Activated CD4-positive, alpha-beta T cell treated with anti-CD3 and anti-CD28 coated beads, Interleukin-2, amount 50 U/mL, for 4 hours (primary cell): Measurements from ENCODE around the gene ACSM5.
"Not testable (repeated sequence)": the region's sequence is repeated elsewhere in the genome, so short reads cannot be mapped to it uniquely, and the experiment has no call there.

Experiments
- DNase-seq, 2 experiments: peaks; one replicate each; pipeline ENCODE4 v3.0.0-alpha.2; 2020

The ACSM5 gene

DNA sequence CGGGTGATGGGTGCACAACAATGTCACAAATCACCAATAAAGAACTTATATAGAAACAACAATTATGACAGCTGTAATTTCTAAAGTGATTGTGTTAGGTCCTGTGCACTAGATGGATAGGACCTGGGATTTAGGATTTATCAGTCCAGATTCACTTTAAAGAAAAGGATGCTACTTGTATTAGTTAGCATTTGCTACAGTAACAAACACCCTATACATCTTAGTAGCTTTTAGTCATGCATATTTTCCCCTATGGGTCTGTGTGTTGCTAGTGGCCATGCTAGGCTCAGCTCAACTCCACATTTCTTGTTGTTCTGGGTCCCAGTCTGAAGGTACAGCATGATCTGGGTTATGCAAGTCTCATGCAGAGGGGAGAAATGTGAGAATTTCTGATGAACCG is 49.9 kb downstream of the ACSM5 start:
- DNase-seq, result not testable (repeated sequence)

DNA sequence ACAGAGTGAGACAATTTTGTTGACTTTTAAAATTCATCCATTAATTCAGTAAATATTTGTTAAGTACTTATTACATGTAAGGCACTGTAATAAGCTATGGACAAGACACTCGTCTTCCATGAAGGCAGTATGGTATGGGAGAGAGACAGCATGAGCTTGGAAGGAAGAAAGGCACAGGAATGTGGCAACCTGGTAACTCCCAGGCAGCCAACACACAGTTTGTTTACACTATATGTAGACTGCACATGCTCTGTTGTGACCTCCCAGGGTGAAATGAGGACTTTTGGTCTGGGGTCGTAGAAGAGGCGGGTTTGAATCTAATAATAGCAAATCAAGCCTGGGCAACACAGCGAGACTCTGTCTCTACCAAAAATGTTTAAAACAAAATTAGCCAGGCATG is 51.0 kb downstream of the ACSM5 start:
- not testable (repeated sequence) for DNase-seq

DNA sequence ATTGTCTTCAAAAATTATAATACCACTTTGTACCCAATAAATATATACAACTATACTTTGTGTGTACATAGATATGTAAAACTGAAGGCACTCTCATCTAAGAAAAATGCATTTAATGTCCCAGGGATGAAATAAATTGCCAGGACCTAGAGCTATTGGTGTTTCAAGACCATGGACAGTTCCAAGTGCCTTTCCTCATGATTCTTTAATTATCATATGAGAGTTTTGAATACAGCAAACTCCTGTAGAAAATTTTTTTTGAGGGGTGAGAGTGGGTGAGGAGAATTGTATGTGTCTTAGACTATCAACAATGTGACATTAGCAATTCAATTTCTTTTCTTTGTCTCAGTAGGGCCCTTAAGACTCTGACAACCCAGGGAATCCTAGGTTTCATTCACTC is 59.6 kb downstream of the ACSM5 start:
- DNase-seq, result not testable (repeated sequence)

DNA sequence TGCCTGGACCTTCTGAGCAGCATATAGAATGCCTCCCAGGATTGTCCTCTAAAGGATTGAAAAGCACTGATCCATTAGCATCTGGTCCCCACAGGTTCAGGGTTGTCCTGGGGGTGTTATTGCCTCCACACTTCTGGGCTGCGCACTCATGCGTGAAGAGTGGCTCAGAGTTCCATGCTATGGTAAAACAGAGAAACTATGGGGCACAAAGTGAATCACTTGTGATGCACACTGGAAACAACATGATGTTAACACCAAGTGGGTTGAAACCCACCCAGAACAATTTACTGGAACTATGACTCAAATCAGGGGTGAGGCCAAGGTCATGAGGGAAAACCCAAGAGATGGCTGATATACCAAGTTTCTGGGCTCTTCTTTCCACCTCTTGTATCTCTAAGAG is 60.6 kb downstream of the ACSM5 start:
- not testable (repeated sequence) for DNase-seq

DNA sequence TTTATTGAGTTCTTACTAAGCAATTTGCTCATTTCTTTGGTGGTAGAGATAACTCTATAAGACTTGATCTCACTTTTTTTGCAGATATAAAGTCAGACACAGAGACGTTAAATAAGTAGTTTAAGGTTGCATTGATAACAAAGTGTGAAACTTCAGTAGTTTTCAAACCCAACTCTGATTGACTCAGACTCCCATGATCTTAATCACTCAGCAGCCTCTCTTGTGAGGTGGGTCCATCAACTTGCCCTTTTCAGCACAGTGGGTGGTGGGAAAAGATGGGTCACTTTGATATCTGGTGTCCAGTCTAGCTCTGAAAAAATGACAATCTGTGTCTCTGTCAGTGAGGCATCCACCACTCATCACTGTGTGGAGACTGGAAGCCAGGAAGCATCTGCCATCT is 61.4 kb downstream of the ACSM5 start:
- not testable (repeated sequence) for DNase-seq

DNA sequence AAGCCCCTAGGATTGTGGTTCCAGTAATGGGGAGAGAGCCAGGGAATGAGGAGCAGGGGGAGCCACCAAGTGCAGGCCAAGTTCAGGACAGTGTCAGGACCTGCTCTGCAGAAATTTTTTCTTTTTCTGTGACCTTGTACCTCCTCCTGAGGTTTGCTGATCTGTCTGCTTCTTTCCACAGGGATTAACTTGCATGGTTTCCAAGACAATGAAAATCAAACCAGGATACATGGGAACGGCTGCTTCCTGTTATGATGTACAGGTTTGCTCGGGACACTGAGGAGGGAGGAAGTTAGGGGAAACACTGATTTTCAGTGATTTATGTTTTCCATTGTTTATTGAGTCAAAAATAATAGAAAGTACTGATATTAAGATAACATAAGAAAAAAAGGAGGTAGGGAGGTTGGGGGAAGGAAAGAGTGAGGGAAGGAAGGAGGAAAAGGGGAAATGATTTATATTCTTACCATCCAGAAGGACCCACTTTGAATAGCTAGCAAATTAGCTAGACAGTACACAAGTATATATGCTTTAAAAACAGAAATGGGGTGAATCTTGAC is 67.9 kb downstream of the ACSM5 start:
- not testable (repeated sequence) for DNase-seq

DNA sequence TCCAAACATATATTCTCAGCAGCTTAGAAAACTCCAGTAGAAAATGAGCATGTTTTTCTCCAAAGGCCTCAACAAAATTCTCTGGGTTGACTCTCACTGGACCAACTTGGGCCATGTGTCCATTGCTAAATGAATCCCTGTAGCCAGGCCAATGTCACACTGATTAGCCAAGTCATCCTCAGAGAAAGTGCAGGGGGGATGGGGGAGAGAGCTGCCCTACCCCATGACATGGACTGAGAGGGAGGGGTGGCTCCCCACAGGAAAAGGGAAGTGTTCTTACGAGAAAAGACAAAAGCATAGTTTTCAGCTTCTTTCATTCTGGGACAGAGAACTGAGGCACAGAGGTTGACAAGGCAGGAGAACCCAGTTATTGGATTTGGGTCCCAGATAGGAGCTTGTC is 74.7 kb downstream of the ACSM5 start:
- not testable (repeated sequence) for DNase-seq

DNA sequence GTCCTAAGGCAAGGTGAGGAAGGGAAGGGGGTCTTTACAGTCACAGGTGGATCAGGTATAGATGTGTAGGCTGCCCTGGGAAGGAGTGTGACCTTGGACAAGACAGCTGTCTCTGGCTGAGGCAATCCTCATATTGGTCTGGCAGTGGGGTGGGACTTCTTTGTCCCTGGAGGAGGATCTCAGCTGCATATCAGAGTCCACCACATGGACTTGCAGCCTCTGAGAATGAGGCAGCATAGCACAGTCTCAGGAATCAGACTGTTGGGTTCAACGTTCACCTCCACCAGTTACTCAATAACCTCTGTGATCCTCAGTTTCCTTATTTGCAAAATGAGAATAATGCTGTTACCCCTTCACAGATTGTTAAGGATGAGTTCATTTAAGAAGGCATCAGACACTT is 75.4 kb downstream of the ACSM5 start:
- DNase-seq, result no peak

DNA sequence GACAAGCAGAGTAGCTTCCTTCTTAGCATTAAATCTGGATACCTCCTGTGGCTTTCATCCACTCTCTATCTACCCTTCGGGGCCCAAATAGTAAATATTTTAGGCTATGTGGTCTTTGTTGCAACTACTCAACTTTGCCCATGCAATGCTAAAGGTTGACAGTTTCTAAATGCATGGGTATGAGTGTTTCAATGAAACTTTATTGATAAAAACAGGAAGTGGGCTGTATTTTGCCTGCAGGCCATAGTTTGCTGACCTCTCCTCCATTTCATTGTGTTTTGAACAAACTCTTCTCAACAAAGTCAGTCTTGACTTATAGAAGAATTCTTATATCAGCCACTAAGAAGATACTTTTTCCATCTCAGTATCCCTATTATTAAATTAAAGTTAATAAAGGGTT is 76.1 kb downstream of the ACSM5 start:
- DNase-seq, result no peak
